ENCODE measurements around the gene GALNT13.

GALNT13 gene

DNA sequence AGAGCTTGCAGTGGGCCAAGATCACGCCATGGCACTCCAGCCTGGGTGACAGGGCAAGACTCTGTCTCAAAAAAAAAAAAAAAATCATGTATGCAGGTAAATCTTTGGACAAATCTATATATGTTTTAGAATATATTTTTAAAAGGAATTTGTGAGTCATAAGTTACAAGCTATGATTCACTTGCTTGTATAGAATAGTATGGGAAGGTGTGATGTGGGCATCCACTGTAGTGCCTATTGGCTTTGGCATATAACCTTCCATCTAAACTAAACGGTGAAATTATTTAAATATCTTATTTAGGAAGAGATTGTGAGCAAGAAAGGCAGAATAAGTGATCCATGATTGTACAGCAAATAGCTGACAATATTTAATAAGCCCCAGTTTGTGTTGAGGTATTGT lies 261.1 kb downstream of the GALNT13 start:
- DNase-seq = no peak

DNA sequence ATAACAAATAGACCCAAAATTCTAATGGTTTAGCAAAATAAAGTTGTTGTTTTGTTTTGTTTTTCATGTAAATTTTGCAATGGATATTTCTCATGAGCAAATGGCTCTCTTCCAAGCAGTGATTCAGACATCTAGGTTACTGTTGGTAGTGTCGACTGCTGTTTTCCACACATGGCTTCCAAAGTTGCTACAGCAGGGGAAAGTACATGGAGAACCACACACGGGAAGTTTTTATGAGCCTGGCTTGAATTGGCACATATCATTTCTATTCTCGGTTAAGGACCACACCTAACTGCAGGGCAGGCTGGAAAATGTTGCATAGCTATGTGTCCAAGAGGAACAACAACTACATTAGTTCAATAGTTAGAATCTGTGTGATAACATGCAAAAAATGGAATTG lies 262.1 kb downstream of the GALNT13 start:
- no peak for DNase-seq

DNA sequence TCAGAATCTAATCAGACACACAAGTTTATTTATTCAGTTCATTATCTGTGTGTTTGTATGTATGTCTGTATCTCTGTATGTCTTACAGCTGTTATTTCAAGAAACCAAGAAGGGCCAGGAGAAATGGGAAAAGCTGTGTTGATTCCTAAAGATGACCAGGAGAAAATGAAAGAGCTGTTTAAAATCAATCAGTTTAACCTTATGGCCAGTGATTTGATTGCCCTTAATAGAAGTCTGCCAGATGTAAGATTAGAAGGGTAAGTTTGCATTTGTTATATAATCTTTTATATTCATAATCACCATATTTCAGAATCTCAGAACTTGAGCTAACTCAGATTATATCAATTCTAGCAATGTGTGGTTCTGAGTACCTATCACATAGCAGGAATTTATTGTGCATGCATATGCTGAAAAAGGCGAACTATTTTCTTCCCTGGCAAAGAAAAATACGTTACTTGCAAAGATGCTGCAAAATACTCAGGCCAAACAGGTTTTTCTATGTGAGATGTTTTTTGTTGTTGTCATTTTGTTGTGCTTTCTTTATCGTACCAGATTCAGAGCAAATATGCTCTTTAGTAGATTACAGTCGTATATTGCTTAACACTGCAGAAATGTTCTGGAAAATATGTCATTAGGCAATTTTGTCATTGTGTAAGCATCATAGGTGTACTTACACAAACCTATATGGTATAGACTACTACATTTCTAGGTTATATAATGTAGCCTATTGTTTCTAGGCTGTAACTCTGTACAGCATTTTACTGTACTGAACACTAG lies 268.7 kb downstream of the GALNT13 start:
- no peak for DNase-seq

DNA sequence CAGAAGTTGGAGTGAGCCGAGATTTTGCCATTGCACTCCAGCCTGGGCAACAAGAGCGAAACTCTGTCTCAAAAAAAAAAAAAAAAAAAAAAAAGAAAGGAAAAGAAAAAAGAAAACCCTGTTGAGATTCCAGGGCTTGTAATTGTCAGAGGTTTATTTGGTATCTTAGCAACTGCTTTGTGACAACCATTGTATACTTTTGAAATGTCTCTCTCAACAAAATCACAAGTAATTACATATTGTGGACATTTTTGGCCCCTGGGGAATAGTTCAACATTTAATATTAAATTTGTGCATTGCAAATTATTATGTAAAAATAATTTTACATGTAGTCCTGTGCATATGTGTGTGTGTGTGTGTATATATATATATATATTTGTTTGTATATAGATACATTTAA lies 270.8 kb downstream of the GALNT13 start:
- no peak for DNase-seq

DNA sequence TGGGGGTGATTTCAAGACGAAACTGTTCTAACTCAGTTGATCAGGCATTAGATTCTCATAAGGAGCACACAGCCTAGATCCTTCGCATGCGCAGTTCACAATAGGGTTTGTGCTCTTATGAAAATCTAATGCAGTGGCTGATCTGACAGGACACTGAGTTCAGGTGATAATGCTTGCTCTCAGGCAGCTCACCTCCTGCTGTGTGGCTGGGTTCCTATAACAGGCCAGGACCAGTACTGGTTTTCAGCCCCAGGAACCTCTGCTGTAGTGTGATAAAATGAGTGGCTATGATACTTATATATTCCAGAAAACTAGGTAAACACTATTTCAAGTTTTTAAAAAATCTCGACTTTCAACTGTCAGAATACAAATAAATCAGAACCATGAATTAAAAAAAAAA lies 271.4 kb downstream of the GALNT13 start:
- DNase-seq = no peak

DNA sequence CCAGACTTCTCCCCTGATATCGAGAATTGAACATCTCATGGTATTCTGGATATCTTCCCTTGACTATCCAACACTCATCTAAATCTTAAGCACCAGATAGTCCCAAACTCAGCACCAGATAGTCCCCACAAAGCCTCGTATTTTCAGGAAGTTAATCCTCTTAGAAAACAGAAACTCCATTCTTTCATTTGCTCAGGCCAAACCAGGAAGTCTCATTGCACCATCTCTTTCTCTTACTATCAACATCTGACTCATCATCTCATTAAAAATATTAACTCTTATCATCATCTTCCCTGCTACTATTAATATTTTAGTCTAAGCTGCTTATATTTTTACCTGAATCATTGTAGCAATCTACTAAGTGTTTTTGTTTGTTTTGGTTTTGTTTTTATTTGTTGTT lies 286.4 kb downstream of the GALNT13 start:
- DNase-seq = no peak

DNA sequence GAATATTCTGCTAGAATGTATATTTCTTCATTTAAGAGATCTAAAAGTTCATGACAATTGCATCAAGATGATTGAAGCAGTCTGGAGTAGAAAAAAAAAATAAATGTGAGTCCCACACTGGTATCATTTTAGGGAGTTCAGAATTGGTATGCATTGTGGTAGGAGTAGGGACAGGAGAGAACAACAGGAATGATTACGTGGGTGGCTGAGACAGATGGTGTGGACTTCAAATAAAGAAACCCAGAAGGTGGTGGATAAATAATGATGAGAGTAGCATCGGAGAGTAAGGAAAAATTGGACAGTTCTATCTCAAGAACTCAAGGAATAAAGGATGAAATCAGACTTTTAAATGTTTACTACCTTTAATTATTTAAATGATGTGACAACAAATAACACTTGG lies 289.6 kb downstream of the GALNT13 start:
- DNase-seq = no peak

DNA sequence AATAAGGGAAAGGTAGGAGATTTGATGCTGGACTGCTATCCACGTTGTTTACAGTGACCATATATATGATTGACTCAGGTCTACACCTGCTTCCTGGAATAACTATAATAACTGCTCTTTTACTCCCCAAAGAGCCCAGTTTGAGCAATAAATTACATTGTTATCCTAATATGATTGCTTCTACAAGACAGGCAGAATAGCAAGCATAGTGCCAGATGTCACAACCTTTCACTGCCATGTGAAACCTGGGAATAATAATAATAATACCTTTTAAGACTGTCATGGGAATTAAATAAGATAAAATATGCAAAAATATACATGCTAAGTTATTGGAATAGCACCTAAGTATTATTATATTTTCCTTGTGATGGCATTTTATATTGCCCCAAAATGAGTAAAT lies 298.7 kb downstream of the GALNT13 start:
- no peak for DNase-seq

DNA sequence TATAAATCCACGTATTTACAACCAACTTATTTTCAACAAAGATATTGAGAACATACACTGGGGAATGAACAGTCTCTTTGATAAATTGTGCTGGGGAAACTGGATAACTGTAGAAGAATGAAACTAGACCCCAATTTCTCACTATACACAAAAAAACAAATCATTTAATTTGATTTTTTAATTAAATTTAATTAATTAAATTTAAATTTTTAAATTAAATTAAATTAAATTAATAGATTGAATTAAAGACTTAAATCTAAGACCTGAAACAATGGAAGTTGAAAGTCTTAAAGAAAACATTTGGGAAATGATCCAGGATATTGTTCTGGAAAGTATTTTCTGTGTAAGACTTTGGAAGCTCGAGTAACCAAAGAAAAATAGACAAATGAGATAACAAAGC lies 301.4 kb downstream of the GALNT13 start:
- DNase-seq = no peak

DNA sequence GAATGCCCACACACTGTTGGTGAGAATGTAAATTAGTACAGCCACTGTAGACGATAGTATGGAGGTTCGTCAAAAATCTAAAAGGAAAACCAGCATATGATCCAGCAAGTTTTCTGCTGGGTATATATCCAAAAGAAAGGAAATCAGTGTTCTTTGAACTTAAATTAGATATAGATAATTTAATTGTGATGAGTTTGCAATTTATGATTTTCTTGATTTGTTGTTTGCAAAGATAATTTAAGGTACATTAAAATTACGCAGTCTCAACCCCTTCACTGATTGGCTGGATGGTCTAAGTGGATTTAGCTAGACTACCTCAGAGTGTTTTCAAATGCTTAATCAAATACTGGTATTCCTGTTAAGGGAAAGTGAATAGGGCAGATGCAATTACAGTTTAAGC lies 302.2 kb downstream of the GALNT13 start:
- DNase-seq = no peak

DNA sequence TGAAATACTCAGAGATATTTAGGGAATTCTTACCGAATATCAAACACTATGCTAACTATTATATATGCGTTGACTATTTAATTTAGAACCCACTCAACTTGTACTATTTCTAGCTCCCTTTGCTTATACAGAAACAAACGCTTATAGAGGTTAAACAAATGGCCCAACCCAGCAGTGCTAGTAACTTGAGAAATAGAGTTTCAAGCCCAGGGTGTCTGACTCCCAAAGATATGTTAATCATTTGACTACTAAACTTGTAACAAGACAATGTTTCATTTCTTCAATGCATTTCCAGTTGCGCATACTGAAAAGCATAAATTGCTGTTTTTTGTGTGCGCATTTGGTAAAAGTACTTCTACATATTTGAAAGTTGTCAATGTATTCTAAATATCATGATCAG lies 310.3 kb downstream of the GALNT13 start:
- DNase-seq = no peak

DNA sequence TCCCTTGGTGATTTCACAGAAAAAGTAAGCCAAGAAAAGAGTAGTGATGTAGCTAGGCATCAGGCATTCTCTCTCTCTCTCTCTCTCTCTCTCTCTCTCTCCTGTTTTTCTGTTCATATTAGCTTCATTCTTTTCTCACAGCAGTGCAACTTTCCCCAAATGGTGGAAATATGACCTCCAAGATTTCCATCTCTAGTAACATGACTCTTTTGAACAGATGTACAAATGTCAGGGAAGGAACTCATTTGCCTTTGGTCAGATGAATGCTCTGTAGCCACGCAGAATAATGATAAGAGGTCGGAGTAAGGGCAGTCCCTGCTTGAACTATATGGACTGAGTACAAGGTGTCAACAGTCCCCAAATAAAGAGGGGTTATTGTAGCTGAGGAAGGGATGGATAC lies 316.2 kb downstream of the GALNT13 start:
- DNase-seq = no peak

DNA sequence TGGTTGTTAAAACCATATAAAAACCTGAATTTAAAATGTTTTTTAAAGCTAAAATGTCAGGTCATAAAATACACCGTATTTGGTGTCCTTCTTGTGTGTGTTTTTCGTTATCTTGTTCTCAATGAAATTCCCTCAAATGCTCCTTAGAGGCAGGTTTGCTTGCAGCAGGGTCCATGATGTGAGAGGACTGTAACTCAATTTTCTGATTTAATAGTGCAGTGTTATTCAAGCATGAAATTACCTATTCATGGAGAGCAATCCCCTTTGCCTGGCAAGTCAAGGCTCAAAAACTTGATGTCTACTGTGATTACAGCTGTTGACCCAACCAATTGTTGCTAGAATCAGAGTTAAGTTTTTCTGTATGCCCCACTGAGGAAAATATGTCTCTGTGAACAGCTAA lies 318.2 kb downstream of the GALNT13 start:
- DNase-seq = peak; percentile 59

DNA sequence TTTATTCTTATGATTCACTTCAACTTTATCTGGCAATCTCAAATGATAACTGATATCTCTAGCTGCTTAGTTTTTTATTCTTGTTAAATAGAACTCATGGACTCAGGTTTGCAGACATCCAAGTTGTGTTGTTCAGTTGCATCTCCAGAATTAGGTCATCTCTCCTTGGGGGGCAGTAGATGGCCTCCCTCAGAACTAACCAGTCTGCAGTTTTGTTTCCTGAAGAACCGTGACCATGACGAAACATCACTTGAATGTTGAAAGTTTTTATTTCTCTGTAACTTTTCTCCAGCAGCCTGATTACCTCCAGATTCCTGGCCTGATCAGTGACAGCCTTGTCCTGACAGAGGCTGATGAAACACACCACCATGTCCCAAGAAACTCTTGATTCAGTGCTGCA lies 321.5 kb downstream of the GALNT13 start:
- no peak for DNase-seq

DNA sequence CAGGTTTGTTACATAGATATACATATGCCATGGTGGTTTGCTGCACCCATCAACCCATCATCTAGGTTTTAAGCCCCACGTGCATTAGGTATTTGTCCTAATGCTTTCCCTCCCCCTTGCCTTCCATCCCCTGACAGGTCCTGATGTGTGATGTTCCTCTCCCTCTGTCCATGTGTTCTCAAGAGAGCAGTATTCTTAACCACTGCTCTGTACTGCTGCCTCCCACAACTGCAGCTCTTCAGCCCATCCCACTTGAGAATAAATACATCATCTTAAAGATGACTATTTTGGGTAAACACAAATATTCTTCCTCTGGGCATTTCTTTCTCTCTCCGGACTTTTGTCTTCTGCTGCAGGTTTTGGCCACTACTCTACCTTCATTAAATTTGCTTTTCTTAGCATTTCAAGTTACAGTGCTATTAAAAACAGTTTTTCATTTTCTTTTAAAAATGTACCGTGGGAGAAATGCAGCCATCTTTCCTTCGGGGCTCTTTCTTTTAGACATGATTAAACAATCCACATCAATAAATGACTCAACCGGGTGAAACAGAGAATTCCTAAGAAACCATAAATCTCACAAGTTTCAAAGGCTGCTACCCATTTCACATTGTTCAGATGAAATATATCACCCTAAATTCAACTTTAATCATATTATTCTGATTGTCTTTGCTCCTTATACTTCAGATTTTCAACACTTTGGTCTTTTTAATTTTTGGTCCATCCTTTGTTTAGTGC lies 323.4 kb downstream of the GALNT13 start:
- DNase-seq = no peak

DNA sequence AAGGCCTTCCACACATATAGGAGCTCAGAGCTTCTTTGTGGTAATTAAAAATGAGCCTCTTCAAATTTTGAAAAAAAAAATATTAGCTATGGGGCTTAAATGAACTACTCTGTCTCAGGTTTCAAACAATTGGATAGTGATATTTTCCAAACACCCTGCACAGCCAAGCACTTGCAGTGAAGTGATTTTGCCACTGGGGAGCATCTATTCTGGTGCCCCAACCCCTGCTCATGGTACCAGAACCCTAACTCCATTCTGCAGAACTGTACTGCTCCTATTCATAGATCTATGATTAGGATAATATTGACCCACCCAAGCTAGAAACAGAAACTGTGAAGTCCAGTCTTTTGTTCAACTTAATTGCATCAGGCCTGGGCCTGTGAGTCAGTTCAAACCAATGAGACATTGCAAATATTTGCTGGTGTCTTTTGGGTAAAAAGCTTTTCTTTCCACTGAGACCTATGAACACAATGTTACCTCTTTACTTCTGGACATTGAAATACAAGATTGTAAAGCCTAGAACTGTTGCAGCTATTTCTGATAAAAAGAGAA lies 324.0 kb downstream of the GALNT13 start:
- peak; percentile 39 for DNase-seq

DNA sequence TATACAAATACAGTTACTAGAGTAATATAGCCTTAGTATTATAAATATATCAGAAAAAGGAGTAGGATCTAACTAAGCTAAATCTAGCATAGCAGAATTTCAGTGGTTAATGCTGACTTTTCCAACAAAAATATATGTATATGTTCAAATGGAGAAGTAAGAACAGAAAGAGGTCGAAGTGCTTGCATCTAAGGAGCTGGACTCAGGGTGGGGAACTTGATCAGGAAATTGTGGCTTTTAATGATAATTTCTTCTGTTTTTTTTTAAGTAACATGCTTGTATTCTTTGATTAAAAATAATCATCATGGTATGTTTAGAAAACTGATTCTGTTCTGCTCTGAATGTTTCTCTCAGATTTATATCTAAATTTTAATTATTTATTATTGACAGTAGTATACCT lies 327.1 kb downstream of the GALNT13 start:
- DNase-seq = no peak

DNA sequence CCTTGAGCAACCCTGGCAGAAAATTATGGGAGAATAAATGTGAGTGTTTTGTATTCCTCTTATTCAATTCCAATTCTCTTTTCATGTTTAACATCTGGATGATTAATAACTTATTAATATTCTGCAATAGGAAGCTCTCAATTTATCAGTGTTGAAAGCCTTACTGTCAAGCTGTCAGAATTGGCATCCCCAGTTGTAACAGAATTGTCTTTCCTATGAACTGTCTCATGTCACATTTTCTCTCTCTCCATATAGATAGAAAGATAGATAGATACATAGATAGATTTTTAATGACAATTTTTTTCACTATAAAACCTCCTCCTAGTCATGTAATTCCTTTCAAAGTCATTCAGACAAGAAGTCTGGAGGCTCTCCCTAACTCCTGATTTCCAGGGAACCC lies 331.5 kb downstream of the GALNT13 start:
- no peak for DNase-seq

DNA sequence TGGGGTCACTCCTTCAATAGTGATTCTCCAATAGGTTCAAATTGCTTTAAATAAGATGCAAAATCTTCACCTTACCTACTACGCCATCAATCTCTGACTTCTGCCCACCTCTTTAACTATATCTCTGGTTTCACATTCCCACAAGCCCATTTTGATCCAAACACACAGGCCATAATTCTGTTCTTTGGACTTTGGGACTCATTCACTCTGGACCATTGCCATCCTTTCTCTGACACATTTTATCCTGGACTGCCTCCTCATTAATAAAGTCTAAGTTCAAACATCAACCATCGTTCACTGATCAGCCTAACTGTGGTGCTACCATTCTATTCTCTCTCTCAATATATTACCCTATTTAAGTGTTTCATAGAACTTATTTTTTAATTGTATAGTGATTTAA lies 332.2 kb downstream of the GALNT13 start:
- no peak for DNase-seq

DNA sequence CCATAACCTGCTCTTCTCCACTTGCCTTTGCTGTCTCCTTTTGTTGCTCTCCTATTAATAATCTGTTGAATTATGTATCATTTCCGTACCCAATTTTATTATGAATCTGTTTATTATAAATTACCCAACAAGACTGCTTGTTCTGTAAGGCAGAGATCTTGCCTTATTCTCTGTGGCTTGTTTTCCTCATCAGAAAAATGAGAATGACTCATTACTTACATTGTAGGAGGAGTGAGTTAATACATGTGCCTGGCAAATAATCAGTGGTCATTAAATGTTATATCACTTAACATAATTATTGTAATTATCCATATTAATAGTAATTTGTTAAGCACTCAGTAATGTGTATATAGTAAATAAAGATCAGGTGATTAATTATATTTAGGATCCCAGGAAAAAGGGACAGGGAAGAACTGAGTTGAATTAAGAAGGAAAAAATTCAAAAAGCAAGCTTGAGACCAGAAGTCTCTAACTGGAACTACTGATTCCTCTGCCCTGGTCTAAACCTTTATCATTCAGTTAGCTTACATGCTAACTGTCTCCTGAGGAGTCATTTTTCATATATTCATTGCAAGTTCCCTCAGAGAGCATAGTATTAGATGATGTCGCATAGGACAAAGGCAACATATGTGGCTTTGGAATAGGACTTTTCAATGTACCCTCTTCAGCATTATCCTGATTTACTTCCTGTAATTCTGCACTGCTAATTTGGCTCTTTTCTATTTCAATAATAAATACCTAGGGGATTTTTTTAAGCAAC lies 335.7 kb downstream of the GALNT13 start:
- DNase-seq = peak; percentile 93

DNA sequence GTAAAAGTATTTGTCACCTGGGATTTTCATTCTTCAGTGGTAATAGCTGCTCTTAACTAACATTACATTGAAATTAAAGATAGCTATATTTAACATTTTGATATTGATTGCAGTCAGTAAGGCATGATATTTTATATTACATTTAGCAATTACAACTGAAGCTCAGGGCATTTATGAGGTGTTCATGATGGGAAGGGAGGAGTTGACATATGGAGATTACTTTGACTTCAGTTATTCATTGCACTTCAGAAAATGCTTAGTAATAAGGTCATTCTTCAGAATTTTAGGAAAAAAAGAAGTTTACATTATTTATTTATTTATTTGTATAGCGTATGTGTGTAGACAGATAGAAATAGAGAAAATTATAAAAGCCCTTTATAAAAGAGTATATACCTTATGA lies 352.0 kb downstream of the GALNT13 start:
- DNase-seq = no peak

DNA sequence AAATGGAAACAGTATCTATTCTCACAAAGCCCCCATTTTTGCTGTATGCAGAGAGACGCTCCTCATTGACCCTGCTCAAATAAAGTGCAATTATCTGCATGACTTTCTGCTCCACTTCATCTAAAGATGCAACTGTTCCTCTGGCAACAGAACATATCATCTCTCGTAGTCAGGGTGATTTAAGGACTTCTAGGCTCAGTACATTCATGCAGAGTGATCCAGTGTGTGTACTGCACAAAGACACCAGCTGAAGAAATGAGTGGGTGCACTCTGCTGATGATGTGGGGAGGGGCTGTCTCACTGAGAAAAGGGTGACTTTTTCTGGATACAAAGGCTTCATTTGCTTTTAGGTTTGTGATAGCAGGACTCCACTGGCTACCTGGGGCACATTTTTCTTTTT lies 355.2 kb downstream of the GALNT13 start:
- DNase-seq = peak; percentile 85

DNA sequence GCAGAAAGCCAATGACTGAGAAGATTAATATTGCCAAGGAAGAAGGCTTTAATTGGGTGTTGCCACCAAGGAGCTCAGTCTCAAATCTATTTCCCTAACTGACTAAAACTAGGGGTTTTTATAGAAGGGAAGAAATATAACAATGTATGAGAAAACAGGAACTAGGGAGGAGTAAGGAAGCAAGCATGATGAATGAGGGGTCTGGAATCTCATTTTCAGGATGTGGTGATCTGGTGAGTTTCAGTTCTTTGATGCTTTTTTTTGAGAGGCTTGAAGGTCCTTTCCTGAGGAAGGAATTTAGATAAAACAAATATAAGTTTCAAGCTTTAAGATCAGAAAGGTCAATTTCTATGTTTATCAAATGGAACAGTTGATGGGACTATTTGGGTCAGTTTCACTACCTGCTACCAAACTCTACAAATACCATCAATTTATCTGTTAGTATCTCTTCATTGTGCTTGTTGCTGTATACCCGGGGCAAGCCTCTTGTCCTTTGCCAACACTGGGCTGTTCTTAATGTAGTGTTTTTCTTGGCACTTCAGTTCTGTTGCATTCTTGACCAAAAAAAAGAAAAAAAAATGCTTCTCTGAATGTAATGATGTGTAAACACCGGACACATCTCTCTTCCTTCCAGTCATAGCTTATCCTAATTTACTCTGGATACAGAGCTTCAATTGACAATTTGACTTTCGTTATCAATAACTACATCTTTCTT lies 357.0 kb downstream of the GALNT13 start:
- DNase-seq = no peak
